Stimulated activated CD8-positive, alpha-beta memory T cell treated with anti-CD3 and anti-CD28 coated beads, Interleukin-15, amount 100 ng/mL, for 48 hours (primary cell): ENCODE results near the gene GABRG3.

Source experiments
- DNase-seq, 2 donors: peaks; one replicate each; pipeline ENCODE4 v3.0.0-alpha.2; 2020; ENCODE audit warnings: low read depth in 2 of 2

Gene GABRG3

GRCh38 chr15:27101982-27102381 lies 131.0 kb downstream of the GABRG3 start:
- DNase-seq: no peak

GRCh38 chr15:27111323-27111722 lies 140.3 kb downstream of the GABRG3 start:
- DNase-seq: no peak

GRCh38 chr15:27114473-27114872 lies 143.5 kb downstream of the GABRG3 start:
- DNase-seq: no peak

- DNase-seq: no peak
Observed at GRCh38 chr15:27119695-27120266, 148.8 kb downstream of the GABRG3 start.

GRCh38 chr15:27121672-27122071 lies 150.7 kb downstream of the GABRG3 start:
- no peak for DNase-seq

GRCh38 chr15:27123291-27123690 lies 152.3 kb downstream of the GABRG3 start:
- DNase-seq: no peak

GRCh38 chr15:27123808-27124207 lies 152.8 kb downstream of the GABRG3 start:
- DNase-seq: no peak

- DNase-seq: no peak
Observed at GRCh38 chr15:27124287-27124871, 153.4 kb downstream of the GABRG3 start.

GRCh38 chr15:27125185-27125584 lies 154.2 kb downstream of the GABRG3 start:
- no peak for DNase-seq

GRCh38 chr15:27126449-27126848 lies 155.5 kb downstream of the GABRG3 start:
- no peak for DNase-seq

GRCh38 chr15:27127815-27128570 lies 157.0 kb downstream of the GABRG3 start:
- no peak for DNase-seq

- DNase-seq: no peak
Observed at GRCh38 chr15:27133249-27133648, 162.3 kb downstream of the GABRG3 start.

- DNase-seq: no peak
Observed at GRCh38 chr15:27134481-27134880, 163.5 kb downstream of the GABRG3 start.

- no peak for DNase-seq
Observed at GRCh38 chr15:27135151-27135550, 164.2 kb downstream of the GABRG3 start.

- no peak for DNase-seq
Observed at GRCh38 chr15:27137127-27137526, 166.1 kb downstream of the GABRG3 start.

- DNase-seq: no peak
Observed at GRCh38 chr15:27165590-27165989, 194.6 kb downstream of the GABRG3 start.

GRCh38 chr15:27166917-27167316 lies 195.9 kb downstream of the GABRG3 start:
- DNase-seq: no peak

- DNase-seq: no peak
Observed at GRCh38 chr15:27167738-27168137, 196.8 kb downstream of the GABRG3 start.

GRCh38 chr15:27170851-27171250 lies 199.9 kb downstream of the GABRG3 start:
- DNase-seq: no peak

GRCh38 chr15:27172821-27173220 lies 201.8 kb downstream of the GABRG3 start:
- DNase-seq: no peak

GRCh38 chr15:27175472-27176153 lies 204.6 kb downstream of the GABRG3 start:
- DNase-seq: no peak

GRCh38 chr15:27176785-27177406 lies 205.9 kb downstream of the GABRG3 start:
- DNase-seq: no peak
